KOPT-K1 (cell line): ENCODE results near the gene PDPK1.
"Not testable (repeated sequence)": the region's sequence is repeated elsewhere in the genome, so short reads cannot be mapped to it uniquely, and the experiment has no call there.

Source experiments
- H3K27ac ChIP-seq: fragments of 200-600 bp; sonication (generic); 2 replicates; pipeline ENCODE4 v1.5.1; 2016; ENCODE audit warnings: antibody characterized with exemption, mild to moderate bottlenecking, low read depth, low read length; ENCODE audit not compliant: poor library complexity, severe bottlenecking
- H3K36me3 ChIP-seq: fragments of 200-600 bp; sonication (generic); 2 replicates; pipeline ENCODE4 v1.5.1; 2017; ENCODE audit warnings: antibody characterized with exemption, mild to moderate bottlenecking, low read length, moderate library complexity; ENCODE audit not compliant: insufficient read depth
- H3K9me3 ChIP-seq: fragments of 200-600 bp; sonication (generic); 2 replicates; pipeline ENCODE4 v1.5.1; 2017; ENCODE audit warnings: antibody characterized with exemption, low read length, mild to moderate bottlenecking; ENCODE audit not compliant: insufficient read depth, poor library complexity, severe bottlenecking

The PDPK1 gene

GRCh38 chr16:2580143-2580542 is 42.3 kb downstream of the PDPK1 start:
- not testable (repeated sequence) for H3K9me3 ChIP-seq, H3K36me3 ChIP-seq, H3K27ac ChIP-seq

- H3K36me3 ChIP-seq, H3K9me3 ChIP-seq, H3K27ac ChIP-seq: not testable (repeated sequence)
Measured at GRCh38 chr16:2580818-2581217, 43.0 kb downstream of the PDPK1 start.

- Histone ChIP-seq H3K36me3 (peaks cover 51% of the 10 kb centered on the region), H3K27ac (no peak overlapping the region), H3K9me3 (no peaks in the 10 kb centered on the region)
Measured at GRCh38 chr16:2584729-2585650, 47.2 kb downstream of the PDPK1 start.

DNA sequence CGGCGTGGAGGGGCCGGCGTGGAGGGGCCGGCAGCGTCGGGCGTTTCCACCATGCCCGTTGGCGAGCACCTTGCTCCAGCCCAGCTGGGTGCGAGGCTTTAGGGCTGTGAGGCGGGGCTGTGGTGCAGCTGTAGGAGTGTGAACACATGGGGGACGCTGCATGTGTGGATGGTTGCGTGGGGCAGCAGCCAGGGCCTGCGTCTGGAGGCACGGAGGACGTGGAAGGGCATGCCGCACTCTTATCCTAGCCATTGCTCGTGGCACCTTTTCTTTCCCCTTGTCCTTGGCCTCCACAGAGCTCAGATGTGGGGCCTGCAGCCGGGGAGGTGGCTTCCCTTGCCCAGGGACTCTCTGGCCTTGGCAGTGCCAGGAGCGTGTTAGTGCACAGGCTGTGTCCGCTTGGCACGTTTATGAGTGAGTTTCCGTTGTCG is 47.8 kb downstream of the PDPK1 start:
- Histone ChIP-seq H3K9me3 (no peaks in the 10 kb centered on the region), H3K27ac (no peak overlapping the region), H3K36me3 (peaks cover 58% of the 10 kb centered on the region)

DNA sequence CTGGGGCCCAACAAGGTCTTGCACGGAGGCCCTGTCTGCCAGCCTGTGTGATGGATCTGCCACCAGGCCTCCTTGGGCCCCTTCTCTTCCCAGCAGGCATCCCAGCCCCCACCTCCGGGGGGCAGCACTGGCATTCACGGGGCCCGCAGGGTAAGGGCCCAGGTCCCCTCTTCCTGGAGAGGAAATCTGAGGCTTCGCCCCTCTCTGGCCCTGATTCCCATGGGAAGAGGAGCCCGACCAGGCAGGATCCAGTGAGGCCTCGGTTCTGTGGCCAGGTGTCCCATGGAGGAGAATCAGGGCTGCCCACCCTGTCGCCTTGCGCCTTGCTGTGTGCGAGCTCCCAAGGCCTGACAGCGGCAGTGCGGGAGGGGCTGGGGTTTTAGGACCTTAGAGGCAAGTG is 48.4 kb downstream of the PDPK1 start:
- peaks cover 63% of the 10 kb centered on the region for H3K36me3 ChIP-seq
- H3K9me3 ChIP-seq, result no peaks in the 10 kb centered on the region
- H3K27ac ChIP-seq, result no peak overlapping the region

DNA sequence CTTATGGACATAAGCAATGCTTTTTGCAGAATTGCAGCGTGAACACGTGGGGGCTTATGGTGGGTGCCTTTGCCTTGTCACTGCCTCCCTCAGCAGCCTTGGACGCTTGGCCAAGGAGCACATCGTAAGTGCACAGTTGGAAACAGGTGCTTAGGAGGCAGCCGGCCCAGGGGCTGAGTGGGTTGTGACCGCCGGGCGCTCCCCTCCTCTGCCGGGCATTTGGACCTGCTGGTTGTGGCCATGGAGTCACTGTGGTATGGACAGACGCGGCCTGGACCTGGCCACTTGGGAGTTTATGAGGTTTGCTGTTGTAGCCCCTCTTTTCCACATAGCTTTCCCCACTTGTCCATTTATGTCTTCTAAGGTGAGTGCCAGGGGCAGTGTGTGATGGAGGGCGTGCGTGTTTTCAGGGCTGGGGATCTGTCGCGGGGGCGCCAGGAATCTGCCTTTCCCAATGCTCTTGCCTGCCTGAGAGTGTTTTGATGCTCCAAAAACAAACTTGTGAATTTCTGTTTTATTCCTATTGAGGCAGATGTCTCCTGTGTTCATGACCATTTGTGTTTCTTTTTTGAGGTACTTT is 49.2 kb downstream of the PDPK1 start:
- peaks cover 68% of the 10 kb centered on the region for H3K36me3 ChIP-seq
- no peaks in the 10 kb centered on the region for H3K9me3 ChIP-seq
- H3K27ac ChIP-seq, result no peak overlapping the region

DNA sequence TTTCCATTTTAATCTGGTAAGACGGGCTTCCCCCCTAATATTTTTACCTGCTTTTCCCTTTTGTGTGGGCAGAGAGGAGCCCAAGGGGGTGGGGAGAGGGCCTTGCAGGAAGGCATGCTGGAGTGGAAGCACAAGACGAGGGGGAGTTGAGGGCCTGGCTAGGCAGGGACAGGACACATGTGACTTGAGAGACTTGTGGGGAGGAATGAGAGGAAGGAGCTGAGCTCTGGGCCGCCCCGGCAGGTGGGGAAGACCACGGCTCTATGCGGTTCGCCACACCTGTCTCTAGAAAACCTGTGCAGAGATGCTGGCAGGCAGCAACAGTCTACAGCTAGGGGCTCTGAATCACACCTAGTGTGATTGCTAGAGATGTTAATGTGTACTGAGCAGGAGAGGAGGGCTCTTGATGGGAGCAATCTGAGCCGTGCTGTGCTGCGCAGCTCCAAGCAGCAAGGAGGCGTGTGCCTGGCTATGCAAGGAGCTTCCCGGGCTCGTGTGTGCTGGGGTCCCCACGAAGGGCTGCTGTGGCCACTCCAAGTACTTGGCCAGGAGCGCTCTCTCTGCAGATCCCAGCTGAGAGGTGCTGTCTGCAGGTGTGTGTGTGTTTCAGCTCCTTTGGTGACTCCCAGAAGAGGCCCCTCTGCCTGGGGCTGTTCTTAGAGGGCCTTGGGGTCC is 50.2 kb downstream of the PDPK1 start:
- Histone ChIP-seq H3K9me3 (no peaks in the 10 kb centered on the region), H3K36me3 (peaks cover 74% of the 10 kb centered on the region), H3K27ac (no peak overlapping the region)

GRCh38 chr16:2591476-2592240 is 53.8 kb downstream of the PDPK1 start:
- Histone ChIP-seq H3K27ac (no peak overlapping the region), H3K9me3 (no peaks in the 10 kb centered on the region), H3K36me3 (peaks cover 71% of the 10 kb centered on the region)

- peaks cover 71% of the 10 kb centered on the region for H3K36me3 ChIP-seq
- no peak overlapping the region for H3K27ac ChIP-seq
- no peaks in the 10 kb centered on the region for H3K9me3 ChIP-seq
Measured at GRCh38 chr16:2592786-2593185, 55.0 kb downstream of the PDPK1 start.

DNA sequence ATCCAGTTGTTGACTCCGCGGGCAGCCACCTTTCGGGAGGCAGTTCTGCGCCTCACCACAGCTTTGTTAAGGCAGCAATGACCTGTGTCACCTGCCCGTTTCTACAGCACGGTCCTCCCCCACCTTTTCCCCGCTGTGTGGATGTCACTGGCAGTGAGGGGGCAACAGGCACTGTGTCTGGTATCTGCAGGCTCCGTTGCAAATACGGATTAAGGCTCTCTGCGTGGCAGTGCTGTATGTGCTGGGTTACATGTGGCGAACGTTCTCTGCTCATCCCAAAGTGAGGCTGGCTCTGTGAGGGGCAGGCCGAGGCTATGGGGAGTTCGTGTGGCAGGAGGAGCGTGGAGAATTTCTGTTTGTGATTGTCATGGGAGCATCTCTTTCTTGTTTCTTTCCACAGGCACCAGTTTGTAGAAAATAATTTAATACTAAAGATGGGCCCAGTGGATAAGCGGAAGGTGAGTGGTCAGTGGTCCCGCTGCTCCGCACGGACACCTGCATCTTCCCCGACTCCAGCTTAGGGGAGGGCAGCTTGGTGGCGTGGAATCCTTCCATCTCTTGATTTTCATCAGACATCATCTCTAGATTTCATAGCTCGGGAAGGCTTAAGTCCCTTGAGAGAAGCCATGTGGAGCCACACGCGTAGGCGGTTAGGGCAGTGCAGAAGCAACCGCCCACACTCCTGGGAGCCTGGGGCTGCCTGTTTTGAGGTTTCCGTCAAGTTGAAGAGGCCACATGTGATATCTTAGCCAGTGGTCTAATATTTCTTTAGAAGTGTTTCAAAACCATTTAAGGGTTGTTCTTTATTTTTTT is 57.8 kb downstream of the PDPK1 start:
- H3K9me3 ChIP-seq, result no peaks in the 10 kb centered on the region
- H3K27ac ChIP-seq, result no peak overlapping the region
- H3K36me3 ChIP-seq, result peaks cover 57% of the 10 kb centered on the region

GRCh38 chr16:2596747-2597559 is 59.1 kb downstream of the PDPK1 start:
- no peak overlapping the region for H3K27ac ChIP-seq
- peaks cover 46% of the 10 kb centered on the region for H3K36me3 ChIP-seq
- no peaks in the 10 kb centered on the region for H3K9me3 ChIP-seq

DNA sequence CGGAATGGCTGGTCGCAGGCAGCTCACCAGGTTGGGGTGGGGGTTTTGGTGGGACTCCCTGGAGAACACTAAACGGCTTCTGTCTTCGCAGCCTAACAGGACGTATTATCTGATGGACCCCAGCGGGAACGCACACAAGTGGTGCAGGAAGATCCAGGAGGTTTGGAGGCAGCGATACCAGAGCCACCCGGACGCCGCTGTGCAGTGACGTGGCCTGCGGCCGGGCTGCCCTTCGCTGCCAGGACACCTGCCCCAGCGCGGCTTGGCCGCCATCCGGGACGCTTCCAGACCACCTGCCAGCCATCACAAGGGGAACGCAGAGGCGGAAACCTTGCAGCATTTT is 59.7 kb downstream of the PDPK1 start:
- H3K27ac ChIP-seq, result no peak overlapping the region
- H3K36me3 ChIP-seq, result peaks cover 40% of the 10 kb centered on the region

DNA sequence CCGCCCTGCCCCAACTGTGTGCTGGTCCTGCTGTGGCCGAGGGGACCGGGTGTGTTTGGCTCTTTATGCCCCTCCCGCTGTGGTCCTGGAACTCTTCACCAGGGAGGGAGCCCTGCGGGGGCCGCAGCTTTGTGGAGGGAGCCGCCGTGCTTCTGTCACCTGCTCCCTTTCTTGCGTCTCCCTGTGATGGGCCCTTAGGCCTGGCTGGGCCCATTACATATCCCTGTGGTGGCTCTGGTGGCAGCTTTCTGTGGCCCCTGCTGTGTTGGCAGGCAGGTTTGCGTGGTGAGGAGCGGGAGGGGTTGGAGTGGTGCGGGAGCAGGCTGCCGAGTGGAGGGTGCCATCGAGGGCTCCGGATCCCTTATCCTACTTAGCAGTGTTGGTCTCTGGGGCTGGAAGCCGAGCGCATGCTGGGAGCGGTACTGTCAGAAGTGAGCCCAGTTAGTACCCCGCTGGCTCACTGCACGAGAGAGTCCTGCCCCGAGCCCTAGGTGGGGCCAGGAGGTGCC is 60.4 kb downstream of the PDPK1 start:
- peaks cover 40% of the 10 kb centered on the region for H3K36me3 ChIP-seq
- H3K27ac ChIP-seq, result no peak overlapping the region
- H3K9me3 ChIP-seq, result no peaks in the 10 kb centered on the region

More for the DNA sequence above, 59.7 kb downstream of the PDPK1 start:
- no peaks in the 10 kb centered on the region for H3K9me3 ChIP-seq
